ENCODE data around the gene FRMPD4.

DNA sequence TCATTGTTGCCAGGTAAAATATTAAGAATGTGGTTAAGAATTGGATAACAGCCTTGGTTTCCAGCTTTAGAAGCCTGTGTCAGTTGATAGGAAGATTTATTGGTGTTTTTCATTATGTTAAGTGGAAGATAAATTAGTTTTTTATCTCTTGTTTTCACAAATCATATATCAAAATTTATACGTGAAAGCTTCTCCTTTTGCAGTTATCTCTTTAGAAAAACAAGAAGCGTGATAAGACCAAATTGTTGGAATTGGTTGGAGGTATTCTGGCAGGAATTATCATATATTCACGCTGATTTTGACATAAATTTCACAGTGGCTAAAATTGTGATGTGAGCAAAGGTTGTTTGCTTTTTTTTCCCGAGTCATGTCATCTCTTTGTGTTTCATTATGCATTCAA lies 90.6 kb downstream of the FRMPD4 start:
- no peak for TF ChIP-seq HDGF (IDR thresholded peaks at IDR 0.05; ENCODE audit: borderline replicate concordance)
- TF ChIP-seq BHLHE40 (IDR thresholded peaks at IDR 0.05; ENCODE audit: borderline replicate concordance), result no peak
- no peak for TF ChIP-seq NFRKB (IDR thresholded peaks at IDR 0.05)

Measured in HEK293T (cell line).